Measurements from ENCODE around the gene CYP2E1. TPM values are rescaled to one million over a fixed set of nuclear protein-coding genes. Genes with fewer than 3 reads are reported as not detected.

CYP2E1 gene
- total RNA-seq, 1 donor from 2014 or later, result 0.36 TPM

GRCh38 chr10:133484818-133485217 lies 42.3 kb upstream of the CYP2E1 start:
- Histone ChIP-seq H4K20me1 (ENCODE audit: low read depth) (no peaks in the 10 kb centered on the region), H3K36me3 (no peaks in the 10 kb centered on the region), H2AFZ (replicated peaks) (no peak overlapping the region), H3K27ac (no peak overlapping the region), H3K79me2 (ENCODE audit: low read depth) (no peaks in the 10 kb centered on the region), H3K4me2 (no peak overlapping the region), H3K4me1 (no peaks in the 10 kb centered on the region), H3F3A (ENCODE audit: low read depth) (no peaks in the 10 kb centered on the region), H3K4me3 (no peak overlapping the region), H3K27me3 (no peaks in the 10 kb centered on the region), H3K9ac (no peak overlapping the region), H3K9me3 (ENCODE audit: low read depth) (peaks cover 8% of the 10 kb centered on the region)
- H3K27ac Mint-ChIP-seq, result no peak overlapping the region
- no peak overlapping the region for H3K4me3 Mint-ChIP-seq
- peaks cover 34% of the 10 kb centered on the region for H3K9me3 Mint-ChIP-seq
- H3K36me3 Mint-ChIP-seq, result peaks cover 2% of the 10 kb centered on the region
- peaks cover 7% of the 10 kb centered on the region for H3K27me3 Mint-ChIP-seq (ENCODE audit: insufficient read depth, low read depth)
- TF ChIP-seq CTCF (IDR thresholded peaks at IDR 0.05), result no peak
- no peak for TF ChIP-seq EZH2phosphoT487 (IDR thresholded peaks at IDR 0.05)
- TF ChIP-seq EZH2 (IDR thresholded peaks at IDR 0.05), result no peak
- DNase-seq (ENCODE audit: low spot score), result no peak
- no peaks in the 10 kb centered on the region for H3K4me1 Mint-ChIP-seq

GRCh38 chr10:133487085-133487484 lies 40.1 kb upstream of the CYP2E1 start:
- Histone ChIP-seq H3K36me3 (no peaks in the 10 kb centered on the region), H3K4me3 (no peak overlapping the region), H3K4me1 (no peaks in the 10 kb centered on the region), H3K9me3 (ENCODE audit: low read depth) (peaks cover 24% of the 10 kb centered on the region), H3F3A (ENCODE audit: low read depth) (no peaks in the 10 kb centered on the region), H3K79me2 (ENCODE audit: low read depth) (no peaks in the 10 kb centered on the region), H3K27ac (no peak overlapping the region), H3K27me3 (no peaks in the 10 kb centered on the region), H4K20me1 (ENCODE audit: low read depth) (no peaks in the 10 kb centered on the region), H3K4me2 (no peak overlapping the region), H2AFZ (replicated peaks) (no peak overlapping the region), H3K9ac (no peak overlapping the region)
- Mint-ChIP-seq H3K4me1 (no peaks in the 10 kb centered on the region), H3K4me3 (no peak overlapping the region), H3K27me3 (ENCODE audit: insufficient read depth, low read depth) (peaks cover 2% of the 10 kb centered on the region), H3K9me3 (peaks cover 34% of the 10 kb centered on the region), H3K36me3 (peaks cover 2% of the 10 kb centered on the region), H3K27ac (no peak overlapping the region)
- DNase-seq (ENCODE audit: low spot score), result no peak
- TF ChIP-seq EZH2phosphoT487 (IDR thresholded peaks at IDR 0.05) (no peak), EZH2 (IDR thresholded peaks at IDR 0.05) (no peak), CTCF (IDR thresholded peaks at IDR 0.05) (no peak)

- no peak for DNase-seq (ENCODE audit: low spot score)
- H3K4me1 ChIP-seq, result no peaks in the 10 kb centered on the region
- H3K9ac ChIP-seq, result no peak overlapping the region
- H3K27ac ChIP-seq, result no peak overlapping the region
- H3K27me3 ChIP-seq, result no peaks in the 10 kb centered on the region
- Mint-ChIP-seq H3K36me3 (peaks cover 2% of the 10 kb centered on the region), H3K4me3 (no peak overlapping the region), H3K27me3 (ENCODE audit: insufficient read depth, low read depth) (peaks cover 2% of the 10 kb centered on the region), H3K9me3 (peaks cover 33% of the 10 kb centered on the region), H3K4me1 (no peaks in the 10 kb centered on the region), H3K27ac (no peak overlapping the region)
- no peak overlapping the region for H2AFZ ChIP-seq (replicated peaks)
- H3K4me3 ChIP-seq, result no peak overlapping the region
- no peaks in the 10 kb centered on the region for H3F3A ChIP-seq (ENCODE audit: low read depth)
- H4K20me1 ChIP-seq (ENCODE audit: low read depth), result no peaks in the 10 kb centered on the region
- no peak overlapping the region for H3K4me2 ChIP-seq
- H3K79me2 ChIP-seq (ENCODE audit: low read depth), result no peaks in the 10 kb centered on the region
- no peaks in the 10 kb centered on the region for H3K36me3 ChIP-seq
- no peak for TF ChIP-seq CTCF (IDR thresholded peaks at IDR 0.05)
- TF ChIP-seq EZH2phosphoT487 (IDR thresholded peaks at IDR 0.05), result no peak
- no peak for TF ChIP-seq EZH2 (IDR thresholded peaks at IDR 0.05)
- H3K9me3 ChIP-seq (ENCODE audit: low read depth), result peaks cover 24% of the 10 kb centered on the region
Measured at GRCh38 chr10:133488354-133488753, 38.8 kb upstream of the CYP2E1 start.
